ENCODE data around the gene FLYWCH1. TPM values are rescaled to one million over a fixed set of nuclear protein-coding genes. Genes with fewer than 3 reads are reported as not detected.

Gene FLYWCH1
- polyA plus RNA-seq, 1 experiment = 25.4 TPM

DNA sequence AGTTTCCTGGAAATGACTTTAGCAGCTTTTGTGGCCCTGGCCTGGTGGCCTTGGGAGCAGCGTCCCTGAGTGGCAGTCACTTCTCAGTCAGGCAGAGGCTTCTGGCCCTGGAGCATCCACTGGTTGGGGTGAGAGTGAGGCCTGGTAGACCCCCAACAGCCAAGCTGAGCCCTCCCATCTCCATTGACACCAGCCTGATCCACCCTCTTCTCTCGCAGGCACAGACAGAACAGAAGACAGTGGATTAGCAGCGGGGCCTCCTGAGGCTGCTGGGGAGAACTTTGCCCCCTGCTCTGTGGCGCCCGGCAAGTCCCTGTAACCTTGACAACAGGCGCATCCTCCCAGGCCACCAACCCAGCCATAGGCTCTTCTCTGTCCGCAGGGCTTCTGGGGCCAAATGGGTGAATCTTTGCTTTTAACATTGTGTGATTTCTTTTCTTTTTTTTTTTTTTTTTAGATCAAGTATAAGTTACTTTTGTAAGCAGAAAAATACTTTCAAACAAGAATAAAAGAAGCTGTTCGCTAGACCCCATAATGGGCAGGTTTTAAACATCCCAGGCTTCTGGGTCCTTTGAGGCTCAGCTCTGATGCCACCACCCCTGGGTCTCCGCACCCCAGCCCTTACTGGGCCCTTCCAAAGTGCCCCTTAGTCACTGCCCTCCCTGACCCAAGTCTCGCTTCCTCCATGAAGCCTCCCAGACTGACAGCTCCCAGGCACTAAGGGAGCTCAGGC is 12.7 kb upstream of the FLYWCH1 start:
- CTCF ChIA-PET = interaction anchor here (0.6 to 2.0 kb wide), 4 partner anchors 10 to 61 kb away, joined by 3 to 6 read pairs (median 4); no protein-coding TSS in a partner anchor
- TF ChIP-seq, protein P1, sequence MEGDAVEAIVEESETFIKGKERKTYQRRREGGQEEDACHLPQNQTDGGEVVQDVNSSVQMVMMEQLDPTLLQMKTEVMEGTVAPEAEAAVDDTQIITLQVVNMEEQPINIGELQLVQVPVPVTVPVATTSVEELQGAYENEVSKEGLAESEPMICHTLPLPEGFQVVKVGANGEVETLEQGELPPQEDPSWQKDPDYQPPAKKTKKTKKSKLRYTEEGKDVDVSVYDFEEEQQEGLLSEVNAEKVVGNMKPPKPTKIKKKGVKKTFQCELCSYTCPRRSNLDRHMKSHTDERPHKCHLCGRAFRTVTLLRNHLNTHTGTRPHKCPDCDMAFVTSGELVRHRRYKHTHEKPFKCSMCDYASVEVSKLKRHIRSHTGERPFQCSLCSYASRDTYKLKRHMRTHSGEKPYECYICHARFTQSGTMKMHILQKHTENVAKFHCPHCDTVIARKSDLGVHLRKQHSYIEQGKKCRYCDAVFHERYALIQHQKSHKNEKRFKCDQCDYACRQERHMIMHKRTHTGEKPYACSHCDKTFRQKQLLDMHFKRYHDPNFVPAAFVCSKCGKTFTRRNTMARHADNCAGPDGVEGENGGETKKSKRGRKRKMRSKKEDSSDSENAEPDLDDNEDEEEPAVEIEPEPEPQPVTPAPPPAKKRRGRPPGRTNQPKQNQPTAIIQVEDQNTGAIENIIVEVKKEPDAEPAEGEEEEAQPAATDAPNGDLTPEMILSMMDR (IDR thresholded peaks at IDR 0.05; ENCODE audit: insufficient read depth, low read depth, low read length) = no peak
- POLR2A ChIA-PET = interaction anchor here (0.6 kb wide), 1 partner anchor 15 kb away, joined by 8 read pairs; no protein-coding TSS in a partner anchor
- no peak for DNase-seq (ENCODE audit: low read depth)
- Histone ChIP-seq H3K4me3 (ENCODE audit: low read depth, low read length) (no peak overlapping the region), H3K27me3 (ENCODE audit: control insufficient read depth, insufficient read depth, low read length) (no peaks in the 10 kb centered on the region), H3K36me3 (ENCODE audit: control insufficient read depth, insufficient read depth, low read length) (peaks cover 10% of the 10 kb centered on the region)

DNA sequence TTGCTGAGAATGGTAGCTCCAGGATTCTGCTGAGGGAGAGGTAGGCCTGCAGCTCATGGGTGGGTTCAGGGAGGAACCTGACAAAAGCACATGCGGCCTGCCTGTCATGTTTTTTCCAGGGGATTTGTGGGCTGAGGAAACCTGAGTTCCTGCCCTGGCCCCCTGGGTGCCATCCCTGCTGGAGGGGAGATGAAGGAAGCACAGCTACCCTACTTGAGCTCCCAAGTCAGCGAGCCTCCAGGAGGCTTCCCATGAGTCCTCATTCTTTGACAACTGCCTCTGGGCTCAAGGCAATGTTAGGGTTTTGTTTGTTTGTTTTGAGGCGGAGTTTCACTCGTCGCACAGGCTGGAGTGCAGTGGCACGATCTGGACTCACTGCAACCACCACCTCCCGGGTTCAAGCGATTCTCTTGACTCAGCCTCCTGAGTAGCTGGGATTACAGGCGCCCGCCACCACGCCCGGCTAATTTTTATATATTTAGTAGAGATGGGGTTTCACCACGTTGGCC is 12.1 kb upstream of the FLYWCH1 start:
- Histone ChIP-seq H3K27me3 (ENCODE audit: control insufficient read depth, insufficient read depth, low read length) (no peaks in the 10 kb centered on the region), H3K36me3 (ENCODE audit: control insufficient read depth, insufficient read depth, low read length) (peaks cover 10% of the 10 kb centered on the region), H3K4me3 (ENCODE audit: low read depth, low read length) (no peak overlapping the region)
- DNase-seq (ENCODE audit: low read depth) = no peak
- TF ChIP-seq, protein P1 (IDR thresholded peaks at IDR 0.05; ENCODE audit: insufficient read depth, low read depth, low read length) = no peak
- CTCF ChIA-PET = interaction anchor here (0.6 to 2.0 kb wide), 3 partner anchors 10 to 61 kb away, joined by 3 to 6 read pairs (median 3); no protein-coding TSS in a partner anchor
- POLR2A ChIA-PET = interaction anchor here (0.6 kb wide), 1 partner anchor 15 kb away, joined by 8 read pairs; no protein-coding TSS in a partner anchor

DNA sequence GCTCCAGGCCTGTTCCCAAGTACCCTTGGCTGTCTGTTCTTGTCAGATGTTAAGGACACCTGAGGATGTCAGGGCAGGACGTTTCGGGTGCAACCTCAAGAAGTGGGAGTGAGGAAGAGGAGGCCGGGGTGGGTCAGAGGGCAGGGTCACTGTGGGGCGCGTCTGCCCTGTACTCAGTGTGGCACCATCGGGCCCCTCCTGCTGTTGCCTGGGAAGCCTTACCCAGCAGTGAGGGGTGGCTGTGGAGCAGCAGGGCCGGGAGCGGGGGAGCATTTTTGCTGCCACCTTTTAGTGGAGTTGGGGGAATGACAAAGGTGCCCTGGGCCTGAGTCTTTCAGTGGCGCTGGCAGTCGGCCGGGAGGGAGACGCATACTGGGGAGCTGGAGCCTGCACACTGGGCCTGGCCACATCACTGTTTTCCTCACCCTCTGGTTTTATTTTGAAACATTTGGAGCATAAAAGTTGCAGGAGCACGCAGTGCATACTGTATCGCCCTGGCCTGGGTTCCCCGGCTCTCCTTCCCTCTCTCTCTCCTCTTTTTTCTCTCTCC is 11.1 kb upstream of the FLYWCH1 start:
- no peaks in the 10 kb centered on the region for H3K27me3 ChIP-seq (ENCODE audit: control insufficient read depth, insufficient read depth, low read length)
- no peak overlapping the region for H3K4me3 ChIP-seq (ENCODE audit: low read depth, low read length)
- TF ChIP-seq, protein P1 (IDR thresholded peaks at IDR 0.05; ENCODE audit: insufficient read depth, low read depth, low read length) = no peak
- peaks cover 10% of the 10 kb centered on the region for H3K36me3 ChIP-seq (ENCODE audit: control insufficient read depth, insufficient read depth, low read length)
- DNase-seq (ENCODE audit: low read depth) = no peak
- ChIA-PET CTCF (no interaction called here), POLR2A (no interaction called here)

DNA sequence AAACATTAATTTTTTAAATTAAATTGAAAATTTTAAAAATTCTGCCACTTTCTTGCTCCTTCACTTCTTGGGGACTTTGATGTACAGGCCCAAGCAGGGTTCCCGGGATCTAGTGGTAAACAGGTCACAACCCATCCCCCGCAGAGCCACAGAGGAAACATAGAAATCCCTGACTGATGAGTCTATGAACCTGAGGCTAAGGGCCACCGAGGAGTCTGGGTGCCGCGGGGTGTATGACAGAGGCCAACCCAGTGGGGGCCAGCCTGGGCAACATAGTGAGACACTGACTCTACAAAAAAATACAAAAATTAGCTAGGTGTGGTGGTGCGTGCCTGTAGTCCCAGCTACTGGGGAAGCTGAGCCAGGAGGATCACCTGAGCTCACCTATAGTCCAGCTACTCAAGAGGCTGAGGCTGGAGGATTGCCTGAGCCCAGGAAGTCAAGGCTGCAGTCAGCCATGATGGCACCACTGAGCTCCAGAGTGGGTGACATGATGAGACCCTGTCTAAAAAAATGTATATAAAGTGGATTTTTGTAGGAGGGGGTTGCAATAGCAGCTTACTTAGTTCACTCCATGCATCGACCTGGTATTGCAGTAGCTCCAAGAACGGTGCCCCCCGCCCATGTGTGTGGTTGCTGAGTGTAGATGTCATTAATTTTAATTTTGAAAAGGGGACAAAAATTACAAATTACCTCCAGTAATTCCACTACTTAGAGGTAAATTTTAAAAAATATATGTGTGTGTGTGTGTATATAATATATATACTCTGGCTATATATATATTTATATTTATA is 9.2 kb upstream of the FLYWCH1 start:
- CTCF ChIA-PET = interaction anchor here (1.0 to 1.6 kb wide), 3 partner anchors 13 to 34 kb away, joined by 3 to 5 read pairs (median 4); partner anchors contain the start of gene FLYWCH2

More for the DNA sequence above, 9.2 kb upstream of the FLYWCH1 start:
- Histone ChIP-seq H3K4me3 (ENCODE audit: low read depth, low read length) (no peak overlapping the region), H3K27me3 (ENCODE audit: control insufficient read depth, insufficient read depth, low read length) (no peaks in the 10 kb centered on the region), H3K36me3 (ENCODE audit: control insufficient read depth, insufficient read depth, low read length) (peaks cover 4% of the 10 kb centered on the region)
- POLR2A ChIA-PET = no interaction called here
- TF ChIP-seq, protein P1 (IDR thresholded peaks at IDR 0.05; ENCODE audit: insufficient read depth, low read depth, low read length) = no peak
- no peak for DNase-seq (ENCODE audit: low read depth)

Data from BJ (cell line).